Caco-2 (cell line): ENCODE results near the gene NXN. TPM values are rescaled to one million over a fixed set of nuclear protein-coding genes. Genes with fewer than 3 reads are reported as not detected.

Experiments used
- BruUV-seq: library from RNA; stranded (reverse); fragments of 400-500 nt; replicated peaks from 2 replicates; lab custom pipeline; 2021; lab: Mats Ljungman, UMichigan
- CTCF ChIA-PET: fragments of 300-600 bp; sonication (Branson Sonifier 250); formaldehyde crosslinking; loops from one replicate; lab custom pipeline; 2022; ENCODE audit warnings: antibody characterized with exemption; lab: Charles Lee
- POLR2A ChIA-PET: fragments of 300-600 bp; sonication (Branson Sonifier 250); formaldehyde crosslinking; loops from one replicate; lab custom pipeline; 2022; ENCODE audit warnings: antibody characterized with exemption; lab: Charles Lee
- DNase-seq, 2 experiments: peaks; one replicate each; pipeline versions ENCODE4 v3.0.0 to v3.0.0-alpha.2; 2020 to 2022
- H3K27me3 ChIP-seq: replicated peaks from 2 replicates; pipeline ENCODE4 v1.6.0; 2011; ENCODE audit warnings: low read length; ENCODE audit not compliant: control insufficient read depth, insufficient read depth
- H3K36me3 ChIP-seq: 2 replicates; pipeline ENCODE4 v1.5.1; 2011; ENCODE audit warnings: low read length; ENCODE audit not compliant: control insufficient read depth, insufficient read depth
- H3K4me1 ChIP-seq: fragments of 250-450 bp; sonication (Bioruptor Pico); 2 replicates; pipeline ENCODE4 v1.5.1; 2020; ENCODE audit warnings: mild to moderate bottlenecking
- H3K4me3 ChIP-seq: 2 replicates; pipeline ENCODE4 v1.5.1; 2011; ENCODE audit warnings: low read depth, mild to moderate bottlenecking, control low read depth, low read length
- H3K9me3 ChIP-seq: fragments of 250-450 bp; sonication (Bioruptor Pico); 2 replicates; pipeline ENCODE4 v1.5.1; 2020; ENCODE audit warnings: mild to moderate bottlenecking, moderate library complexity
- H3K27ac Mint-ChIP-seq: one replicate; pipeline ENCODE4 v1.8.0; 2022; ENCODE audit warnings: mixed read lengths; ENCODE audit not compliant: unreplicated experiment
- H3K27me3 Mint-ChIP-seq: one replicate; pipeline ENCODE4 v1.8.0; 2022; ENCODE audit warnings: mixed read lengths; ENCODE audit not compliant: insufficient read depth, unreplicated experiment
- H3K36me3 Mint-ChIP-seq: one replicate; pipeline ENCODE4 v1.8.0; 2022; ENCODE audit warnings: mild to moderate bottlenecking, mixed read lengths; ENCODE audit not compliant: insufficient read depth, unreplicated experiment
- H3K4me1 Mint-ChIP-seq: one replicate; pipeline ENCODE4 v1.8.0; 2022; ENCODE audit warnings: low read depth, mixed read lengths; ENCODE audit not compliant: unreplicated experiment
- H3K4me3 Mint-ChIP-seq: one replicate; pipeline ENCODE4 v1.8.0; 2022; ENCODE audit warnings: mild to moderate bottlenecking, moderate library complexity, mixed read lengths; ENCODE audit not compliant: unreplicated experiment
- H3K9me3 Mint-ChIP-seq: one replicate; pipeline ENCODE4 v1.8.0; 2022; ENCODE audit warnings: mixed read lengths; ENCODE audit not compliant: unreplicated experiment
- intact Hi-C: fragments of 100-400 bp; cut with micrococcal nuclease; formaldehyde crosslinking; loops from one replicate; pipeline ENCODE4 v1.10.0; 2022; ENCODE audit not compliant: unreplicated experiment
- total RNA-seq: library from RNA; stranded (reverse); gene quantifications from 2 replicates; pipeline ENCODE4 v1.2.3, GENCODE V29; 2022
- TF ChIP-seq, protein P1 (sequence below), 2 experiments: fragments of 200-600 bp in 1 of 2; IDR thresholded peaks; 1 replicate in 1 of 2; 2 replicates in 1 of 2; pipeline versions ENCODE4 v1.5.1 to v1.8.0; 2011 to 2022; ENCODE audit warnings: antibody characterized with exemption in 1 of 2, control low read depth in 1 of 2, inconsistent platforms in 1 of 2, low read depth in 1 of 2, low read length in 1 of 2, mild to moderate bottlenecking in 1 of 2, moderate library complexity in 1 of 2; ENCODE audit not compliant: insufficient read depth in 1 of 2, severe bottlenecking in 1 of 2, unreplicated experiment in 1 of 2

Gene NXN
- total RNA-seq, 1 experiment from 2014 or later: 76.7 TPM

DNA sequence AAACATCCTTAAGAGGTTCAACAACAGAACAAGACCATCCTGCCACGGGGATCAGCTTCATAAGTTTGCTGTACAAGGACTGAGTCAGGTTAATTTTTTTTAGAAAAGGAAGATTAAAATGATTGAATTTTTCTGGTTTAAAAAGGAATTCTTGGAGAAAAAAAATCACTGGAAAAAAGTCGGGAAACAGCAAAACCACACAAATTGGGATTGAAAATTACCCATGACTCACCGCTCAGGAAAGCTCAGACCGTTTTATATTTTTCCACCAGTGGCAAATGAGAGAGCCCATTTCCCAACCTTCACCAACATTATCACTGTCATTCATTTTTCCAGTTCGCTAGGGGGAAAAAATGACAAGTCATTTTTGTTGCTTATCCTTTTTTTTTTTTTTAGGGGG is 150.8 kb downstream of the NXN start:
- H3K36me3 ChIP-seq: no peaks in the 10 kb centered on the region
- CTCF ChIA-PET: no interaction called here
- Mint-ChIP-seq H3K27ac (no peak overlapping the region), H3K4me1 (no peaks in the 10 kb centered on the region), H3K36me3 (peaks cover 84% of the 10 kb centered on the region), H3K9me3 (no peaks in the 10 kb centered on the region), H3K27me3 (no peaks in the 10 kb centered on the region), H3K4me3 (no peak overlapping the region)
- H3K9me3 ChIP-seq: no peaks in the 10 kb centered on the region
- POLR2A ChIA-PET: no interaction called here
- BruUV-seq: no TSS peak
- H3K4me1 ChIP-seq: no peaks in the 10 kb centered on the region
- DNase-seq: no peak
- intact Hi-C loops: no loop called here
- no peak overlapping the region for H3K4me3 ChIP-seq
- TF ChIP-seq, protein P1, sequence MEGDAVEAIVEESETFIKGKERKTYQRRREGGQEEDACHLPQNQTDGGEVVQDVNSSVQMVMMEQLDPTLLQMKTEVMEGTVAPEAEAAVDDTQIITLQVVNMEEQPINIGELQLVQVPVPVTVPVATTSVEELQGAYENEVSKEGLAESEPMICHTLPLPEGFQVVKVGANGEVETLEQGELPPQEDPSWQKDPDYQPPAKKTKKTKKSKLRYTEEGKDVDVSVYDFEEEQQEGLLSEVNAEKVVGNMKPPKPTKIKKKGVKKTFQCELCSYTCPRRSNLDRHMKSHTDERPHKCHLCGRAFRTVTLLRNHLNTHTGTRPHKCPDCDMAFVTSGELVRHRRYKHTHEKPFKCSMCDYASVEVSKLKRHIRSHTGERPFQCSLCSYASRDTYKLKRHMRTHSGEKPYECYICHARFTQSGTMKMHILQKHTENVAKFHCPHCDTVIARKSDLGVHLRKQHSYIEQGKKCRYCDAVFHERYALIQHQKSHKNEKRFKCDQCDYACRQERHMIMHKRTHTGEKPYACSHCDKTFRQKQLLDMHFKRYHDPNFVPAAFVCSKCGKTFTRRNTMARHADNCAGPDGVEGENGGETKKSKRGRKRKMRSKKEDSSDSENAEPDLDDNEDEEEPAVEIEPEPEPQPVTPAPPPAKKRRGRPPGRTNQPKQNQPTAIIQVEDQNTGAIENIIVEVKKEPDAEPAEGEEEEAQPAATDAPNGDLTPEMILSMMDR (IDR thresholded peaks at IDR 0.05; ENCODE audit: insufficient read depth in 1 of 2, low read depth in 1 of 2, low read length in 1 of 2, severe bottlenecking in 1 of 2, unreplicated experiment in 1 of 2): no peak
- H3K27me3 ChIP-seq: no peaks in the 10 kb centered on the region

DNA sequence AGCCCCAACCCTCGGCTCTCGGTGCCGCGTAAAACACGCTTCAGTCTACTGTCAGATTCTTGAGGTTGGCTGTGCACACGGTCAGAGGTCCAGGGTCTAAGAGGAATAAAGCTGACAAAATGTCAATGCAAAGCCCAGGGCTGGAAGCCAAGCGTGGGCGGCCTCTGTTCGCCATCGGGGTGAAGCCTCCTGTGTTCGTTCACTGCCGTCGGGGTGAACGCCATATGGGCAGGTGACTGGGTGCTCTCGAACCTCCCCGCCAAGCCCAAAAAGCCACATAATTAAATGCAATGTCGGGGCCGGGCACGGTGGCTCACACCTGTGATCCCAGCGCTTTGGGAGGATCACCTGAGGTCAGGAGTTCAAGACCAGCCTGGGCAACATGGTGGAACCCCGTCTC is 152.8 kb downstream of the NXN start:
- CTCF ChIA-PET: no interaction called here
- intact Hi-C loops: no loop called here
- Mint-ChIP-seq H3K27ac (no peak overlapping the region), H3K36me3 (peaks cover 84% of the 10 kb centered on the region), H3K9me3 (no peaks in the 10 kb centered on the region), H3K4me3 (no peak overlapping the region), H3K27me3 (no peaks in the 10 kb centered on the region), H3K4me1 (no peaks in the 10 kb centered on the region)
- Histone ChIP-seq H3K27me3 (no peaks in the 10 kb centered on the region), H3K4me1 (no peaks in the 10 kb centered on the region), H3K9me3 (no peaks in the 10 kb centered on the region), H3K4me3 (no peak overlapping the region), H3K36me3 (peaks cover 2% of the 10 kb centered on the region; the same call in 1 of the 2 replicates)
- no peak for DNase-seq
- no TSS peak for BruUV-seq
- TF ChIP-seq, protein P1 (IDR thresholded peaks at IDR 0.05; ENCODE audit: insufficient read depth in 1 of 2, low read depth in 1 of 2, low read length in 1 of 2, severe bottlenecking in 1 of 2, unreplicated experiment in 1 of 2): no peak
- POLR2A ChIA-PET: no interaction called here

DNA sequence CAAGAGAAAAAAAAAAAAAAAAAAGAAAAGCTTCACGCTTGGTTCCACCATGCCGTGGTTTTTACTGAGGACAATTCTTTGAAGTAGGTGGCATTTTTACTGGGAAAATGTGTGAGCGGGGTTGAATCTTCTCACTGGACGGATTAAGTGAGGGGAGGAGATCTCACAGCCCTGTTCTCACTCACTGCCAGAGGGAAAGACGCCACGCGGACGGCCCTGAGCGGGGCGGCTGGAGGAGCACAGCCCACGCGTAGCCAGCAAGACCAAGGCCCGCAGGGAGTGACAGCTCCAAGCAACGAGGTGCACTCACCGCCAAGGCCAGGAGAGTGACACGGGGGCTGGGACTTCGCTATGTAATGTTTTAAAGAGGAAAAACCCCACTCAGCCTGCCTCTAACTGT is 154.4 kb downstream of the NXN start:
- H3K4me3 ChIP-seq: no peak overlapping the region
- H3K4me3 Mint-ChIP-seq: no peak overlapping the region
- no peaks in the 10 kb centered on the region for H3K9me3 ChIP-seq
- CTCF ChIA-PET: no interaction called here
- H3K4me1 ChIP-seq: no peaks in the 10 kb centered on the region
- no peaks in the 10 kb centered on the region for H3K9me3 Mint-ChIP-seq
- H3K27ac Mint-ChIP-seq: no peak overlapping the region
- peaks cover 69% of the 10 kb centered on the region for H3K36me3 Mint-ChIP-seq
- peaks cover 2% of the 10 kb centered on the region; the same call in 1 of the 2 replicates for H3K36me3 ChIP-seq
- BruUV-seq: no TSS peak
- TF ChIP-seq, protein P1 (IDR thresholded peaks at IDR 0.05; ENCODE audit: insufficient read depth in 1 of 2, low read depth in 1 of 2, low read length in 1 of 2, severe bottlenecking in 1 of 2, unreplicated experiment in 1 of 2): no peak
- intact Hi-C loops: no loop called here
- POLR2A ChIA-PET: interaction anchor here (0.6 kb wide), 1 partner anchor 172 kb away, joined by 3 read pairs; no protein-coding TSS in a partner anchor
- no peak for DNase-seq
- H3K27me3 Mint-ChIP-seq: no peaks in the 10 kb centered on the region
- H3K27me3 ChIP-seq: no peaks in the 10 kb centered on the region
- H3K4me1 Mint-ChIP-seq: no peaks in the 10 kb centered on the region
